VCaP (cell line): ENCODE measurements around the gene CDC45.

Source experiments
- H3K27ac ChIP-seq: fragments of 450-650 bp; 2 replicates; pipeline ENCODE4 v1.5.1; 2017
- TF ChIP-seq, protein P1 (sequence below): fragments of 450-650 bp; conservative IDR thresholded peaks from 2 replicates; pipeline ENCODE4 v1.5.1; 2017; ENCODE audit warnings: mild to moderate bottlenecking, moderate library complexity

The CDC45 gene

DNA sequence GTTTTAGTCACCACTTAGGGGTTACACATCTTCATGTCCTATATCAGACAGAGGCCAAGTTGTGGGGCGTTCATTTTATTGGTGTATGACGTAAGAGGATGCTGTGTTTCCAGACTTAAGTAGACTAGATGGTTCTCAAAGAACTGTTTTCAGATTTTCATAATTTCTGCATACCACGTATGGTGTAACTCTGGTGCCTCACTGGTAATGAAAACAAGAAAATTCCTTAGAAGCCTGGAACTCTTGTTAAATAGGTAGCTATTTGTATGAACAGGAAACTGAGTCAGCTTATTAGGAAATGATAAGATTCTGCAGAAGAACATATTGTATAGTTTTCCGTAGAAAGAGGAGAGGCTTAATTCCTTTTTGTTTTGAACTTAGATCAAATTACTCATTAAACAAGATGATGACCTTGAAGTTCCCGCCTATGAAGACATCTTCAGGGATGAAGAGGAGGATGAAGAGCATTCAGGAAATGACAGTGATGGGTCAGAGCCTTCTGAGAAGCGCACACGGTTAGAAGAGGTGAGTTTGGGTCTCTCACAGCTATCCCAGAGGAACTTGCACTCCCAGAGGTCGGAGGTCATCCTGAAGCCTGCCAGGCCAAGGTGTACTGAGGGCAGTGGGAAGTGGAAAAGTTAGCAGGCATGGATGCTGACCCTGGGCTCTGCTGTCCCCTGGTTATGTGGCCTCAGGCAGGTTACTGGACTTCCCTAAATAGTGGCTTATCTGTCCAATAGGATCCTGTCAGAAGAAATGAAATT, 3.9 kb downstream of the CDC45 start:
- no peak overlapping the region for H3K27ac ChIP-seq
- TF ChIP-seq, protein P1, sequence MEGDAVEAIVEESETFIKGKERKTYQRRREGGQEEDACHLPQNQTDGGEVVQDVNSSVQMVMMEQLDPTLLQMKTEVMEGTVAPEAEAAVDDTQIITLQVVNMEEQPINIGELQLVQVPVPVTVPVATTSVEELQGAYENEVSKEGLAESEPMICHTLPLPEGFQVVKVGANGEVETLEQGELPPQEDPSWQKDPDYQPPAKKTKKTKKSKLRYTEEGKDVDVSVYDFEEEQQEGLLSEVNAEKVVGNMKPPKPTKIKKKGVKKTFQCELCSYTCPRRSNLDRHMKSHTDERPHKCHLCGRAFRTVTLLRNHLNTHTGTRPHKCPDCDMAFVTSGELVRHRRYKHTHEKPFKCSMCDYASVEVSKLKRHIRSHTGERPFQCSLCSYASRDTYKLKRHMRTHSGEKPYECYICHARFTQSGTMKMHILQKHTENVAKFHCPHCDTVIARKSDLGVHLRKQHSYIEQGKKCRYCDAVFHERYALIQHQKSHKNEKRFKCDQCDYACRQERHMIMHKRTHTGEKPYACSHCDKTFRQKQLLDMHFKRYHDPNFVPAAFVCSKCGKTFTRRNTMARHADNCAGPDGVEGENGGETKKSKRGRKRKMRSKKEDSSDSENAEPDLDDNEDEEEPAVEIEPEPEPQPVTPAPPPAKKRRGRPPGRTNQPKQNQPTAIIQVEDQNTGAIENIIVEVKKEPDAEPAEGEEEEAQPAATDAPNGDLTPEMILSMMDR, result no peak

DNA sequence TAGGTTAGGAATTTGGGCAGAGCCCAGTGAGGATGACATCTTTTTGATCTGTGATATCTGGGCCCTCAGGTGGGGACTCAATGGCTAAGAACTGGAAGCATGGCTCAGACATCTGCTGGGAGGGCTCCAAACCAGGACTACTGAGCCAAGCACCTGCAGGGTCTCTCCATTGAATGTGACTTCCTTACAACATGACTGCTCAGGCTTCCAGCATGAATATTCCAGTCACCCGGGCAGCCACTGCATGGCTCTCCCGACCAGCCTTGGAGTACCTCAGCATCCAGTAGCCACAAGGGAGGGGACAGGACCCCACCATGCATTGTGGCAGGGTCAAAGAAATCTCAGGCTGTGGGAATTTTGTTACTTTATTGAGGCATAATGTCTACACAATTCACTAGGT, 8.6 kb downstream of the CDC45 start:
- TF ChIP-seq, protein P1, result no peak

DNA sequence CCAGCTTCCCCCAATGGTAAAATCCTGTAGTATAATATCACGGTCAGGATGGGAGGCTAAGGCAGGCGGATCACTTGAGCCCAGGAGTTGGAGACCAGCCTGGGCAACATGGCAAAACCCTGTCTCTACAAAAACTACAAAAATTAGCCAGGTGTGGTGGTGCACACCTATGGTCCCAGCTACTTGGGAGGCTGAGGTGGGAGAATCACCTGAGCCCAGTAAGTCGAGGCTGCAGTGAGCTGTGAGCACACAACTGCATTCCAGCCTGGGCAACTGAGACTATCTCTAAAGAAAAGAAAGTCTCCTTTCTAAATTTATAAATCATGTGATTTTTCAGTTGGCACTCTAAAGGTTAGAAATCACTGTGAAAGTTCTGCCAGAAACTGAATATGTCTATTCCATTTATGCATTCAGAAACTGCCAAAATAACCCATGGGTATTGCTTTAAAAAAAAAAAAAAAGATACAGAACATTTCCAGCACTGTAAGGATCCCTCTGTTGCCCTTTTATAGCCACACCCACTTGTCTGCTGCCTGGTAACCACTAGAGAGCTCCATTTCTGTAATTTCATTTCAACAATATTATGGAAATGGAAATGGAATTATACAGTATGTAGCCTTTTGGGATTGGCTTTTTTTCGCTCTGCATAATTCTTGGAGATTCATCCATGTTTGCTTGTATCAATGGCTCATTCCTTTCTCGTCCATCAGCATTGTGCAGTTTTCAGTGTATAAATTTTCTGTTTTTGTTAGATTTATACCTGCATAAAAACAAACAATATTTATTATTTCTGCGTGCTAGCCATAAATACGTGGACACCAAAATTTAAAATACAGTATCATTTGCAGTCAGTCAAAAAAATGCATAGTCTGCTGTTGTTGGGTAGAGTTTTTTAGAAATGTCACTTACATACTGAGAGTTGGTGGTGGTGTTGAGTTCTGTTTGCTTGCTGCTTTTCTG, 9.4 kb downstream of the CDC45 start:
- peak overlapping the region; percentile 32 for H3K27ac ChIP-seq
- TF ChIP-seq, protein P1, result peak; percentile 55

More for the DNA sequence above, 8.6 kb downstream of the CDC45 start:
- peak overlapping the region; percentile 32 for H3K27ac ChIP-seq

DNA sequence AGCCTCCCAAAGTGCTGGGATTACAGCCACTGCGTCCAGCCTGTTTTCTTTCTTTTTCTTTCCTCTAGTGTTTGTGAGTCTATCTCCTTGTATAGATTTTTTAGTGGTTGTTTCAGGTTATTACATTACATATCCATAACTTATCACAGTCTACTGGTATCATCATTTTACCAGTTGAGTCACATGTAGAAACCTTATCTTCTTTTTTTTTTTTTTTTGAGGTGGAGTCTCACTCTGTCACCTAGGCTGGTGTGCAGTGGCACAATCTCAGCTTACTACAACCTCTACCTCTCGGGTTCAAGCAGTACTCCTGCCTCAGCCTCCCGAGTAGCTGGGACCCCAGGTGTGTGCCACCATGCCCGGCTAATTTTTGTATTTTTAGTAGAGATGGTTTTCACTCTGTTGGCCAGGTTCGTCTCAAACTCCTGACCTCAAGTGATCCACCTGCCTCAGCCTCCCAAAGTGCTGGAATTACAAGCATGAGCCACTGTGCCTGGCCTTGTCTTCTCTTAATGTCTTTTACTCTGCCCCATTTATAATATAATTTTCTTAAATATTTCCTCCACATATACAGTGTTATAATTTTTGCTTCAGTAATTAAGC, 11.0 kb downstream of the CDC45 start:
- H3K27ac ChIP-seq, result peak overlapping the region; percentile 32; the same call in 1 of the 2 replicates
- TF ChIP-seq, protein P1, result no peak

DNA sequence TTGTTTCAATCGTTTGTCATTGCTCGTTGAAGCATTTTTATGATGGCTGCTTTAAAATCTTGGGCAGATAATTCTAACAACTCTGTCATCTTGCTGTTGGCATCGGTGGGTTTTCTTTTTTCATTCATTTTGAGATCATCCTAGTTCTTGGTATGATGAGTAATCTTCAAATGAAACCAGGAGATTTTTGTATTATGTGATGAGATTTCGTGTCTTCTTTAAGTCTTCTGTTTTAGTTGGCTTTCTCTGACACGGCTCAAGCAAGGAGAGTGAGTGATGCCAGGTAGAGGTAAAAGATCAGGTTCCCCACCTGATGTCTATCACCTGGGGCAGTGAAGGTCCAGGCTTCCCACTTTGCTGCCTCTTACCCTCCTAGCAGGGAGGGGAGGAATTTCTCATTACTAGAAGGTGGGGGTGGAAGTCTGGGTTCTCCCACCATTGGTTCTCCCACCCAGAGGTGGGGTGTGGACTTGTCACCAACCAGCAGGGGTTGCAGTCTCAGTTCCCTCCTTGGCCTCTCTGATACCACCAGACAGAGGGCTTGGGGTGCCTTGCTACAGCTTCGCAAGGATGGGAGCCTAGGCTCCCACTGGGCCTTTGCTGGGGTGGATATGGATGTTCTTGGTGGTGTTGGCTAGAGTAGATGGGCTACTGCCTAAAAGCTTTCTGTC, 12.9 kb downstream of the CDC45 start:
- TF ChIP-seq, protein P1, result no peak
- no peak overlapping the region for H3K27ac ChIP-seq

DNA sequence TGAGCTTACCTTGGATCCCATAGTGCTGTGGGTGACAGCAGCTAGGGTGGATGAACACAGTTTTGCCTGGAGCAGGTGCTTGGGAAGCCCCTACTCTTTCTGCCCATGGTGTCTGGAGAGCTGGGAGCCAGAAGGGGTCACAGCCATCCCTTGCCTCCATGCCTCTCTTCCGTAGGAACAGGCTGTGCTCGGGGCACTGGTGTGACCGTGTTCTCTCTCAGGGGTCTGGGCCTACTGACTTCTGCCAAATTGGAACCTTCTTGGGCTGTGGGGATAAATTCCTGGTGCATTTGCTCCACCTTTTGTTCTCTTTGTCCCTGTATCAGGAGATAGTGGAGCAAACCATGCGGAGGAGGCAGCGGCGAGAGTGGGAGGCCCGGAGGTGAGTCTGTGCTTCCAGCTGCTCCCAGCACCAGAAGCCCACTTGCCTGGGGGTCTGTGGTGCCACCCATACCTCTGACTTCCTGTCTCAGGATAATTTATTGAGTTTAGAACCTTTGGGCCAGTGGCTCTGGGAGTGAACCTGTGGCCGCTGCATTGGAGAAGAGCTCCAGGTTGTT, 14.4 kb downstream of the CDC45 start:
- TF ChIP-seq, protein P1, result no peak
- no peak overlapping the region; the same call in 1 of the 2 replicates for H3K27ac ChIP-seq
